GM04504 (cell line): ENCODE results near the gene SERPINB2.
"Not testable (repeated sequence)": the region's sequence is repeated elsewhere in the genome, so short reads cannot be mapped to it uniquely, and the experiment has no call there.

ENCODE experiments used
- DNase-seq: peaks from one replicate; pipeline ENCODE4 v3.0.0-alpha.2; 2012; ENCODE audit warnings: low read depth

Gene SERPINB2

GRCh38 chr18:63936932-63937393 lies 49.5 kb downstream of the SERPINB2 start:
- no peak for DNase-seq

GRCh38 chr18:63940008-63940407 lies 52.5 kb downstream of the SERPINB2 start:
- DNase-seq: no peak

GRCh38 chr18:63940543-63941050 lies 53.1 kb downstream of the SERPINB2 start:
- DNase-seq: not testable (repeated sequence)

DNA sequence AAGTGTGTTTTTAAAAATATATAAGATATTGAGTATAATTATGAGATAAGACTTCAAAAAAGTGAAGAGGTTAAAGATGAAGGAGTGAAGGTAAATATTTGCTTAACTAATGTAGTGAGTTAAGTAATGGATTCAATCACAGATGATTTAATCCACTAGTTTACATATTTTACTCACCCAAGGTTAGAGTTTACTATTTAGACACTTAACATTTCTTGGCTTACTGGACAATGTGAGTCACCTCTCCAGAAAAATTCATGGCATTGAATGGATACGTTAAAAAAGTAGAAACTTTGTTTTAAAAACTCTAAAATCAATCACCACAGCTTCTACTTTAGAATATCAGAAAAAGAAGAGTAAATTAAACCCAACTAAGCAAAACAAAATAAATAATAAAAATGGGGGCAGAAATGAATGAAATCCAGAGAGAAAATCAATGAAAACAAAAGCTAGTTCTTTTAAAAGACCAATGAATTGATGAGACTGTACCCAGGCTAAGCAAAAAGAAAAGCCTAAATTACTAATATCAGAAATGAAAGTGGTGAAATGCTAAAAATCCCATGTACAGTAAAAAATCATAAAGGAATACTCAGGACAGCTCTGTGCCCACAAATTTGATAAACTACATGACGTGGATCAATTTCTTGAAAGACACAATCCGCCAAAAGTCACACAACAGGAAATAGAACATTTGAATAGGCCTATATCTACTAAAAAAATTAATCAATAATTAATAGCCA lies 59.7 kb downstream of the SERPINB2 start:
- DNase-seq: no peak

DNA sequence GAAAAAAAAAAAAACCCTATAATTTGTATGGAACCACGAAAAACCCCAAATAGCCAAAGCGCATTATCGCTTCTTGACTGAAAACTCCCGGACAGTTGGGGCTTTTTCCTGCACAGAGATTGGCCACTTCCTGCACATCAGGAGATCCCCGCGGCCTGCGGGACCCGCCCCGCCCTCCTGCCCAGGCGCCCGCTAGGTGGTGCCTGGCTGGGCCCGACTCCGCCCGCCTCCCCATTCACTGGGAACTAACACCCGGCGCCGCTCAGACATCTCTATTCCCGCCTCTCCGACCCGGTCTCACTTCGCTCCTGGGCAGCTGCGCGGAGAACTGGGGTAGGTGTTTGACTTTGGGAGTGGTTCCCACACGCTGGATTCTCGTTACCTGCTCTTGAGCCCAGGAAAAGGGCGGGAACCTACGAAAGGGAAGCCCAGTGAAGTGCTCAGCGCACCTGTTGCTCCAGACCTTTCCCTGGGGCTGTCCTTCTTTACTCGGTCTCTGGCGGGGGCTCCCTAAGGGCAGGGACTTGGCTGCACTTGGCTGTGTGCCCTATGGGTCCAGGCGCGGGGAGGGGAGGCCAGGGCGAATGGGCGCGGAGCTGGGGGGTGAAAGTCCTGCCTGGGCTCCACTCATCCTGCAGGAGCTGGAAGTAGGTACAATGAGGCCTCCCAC lies 61.7 kb downstream of the SERPINB2 start, which contains the start of gene HMSD:
HMSD (plus strand) TSS at position 234 of the 670 bp plus-strand sequence. CDS start 4,155 bp downstream, outside the sequence.
- no peak for DNase-seq

DNA sequence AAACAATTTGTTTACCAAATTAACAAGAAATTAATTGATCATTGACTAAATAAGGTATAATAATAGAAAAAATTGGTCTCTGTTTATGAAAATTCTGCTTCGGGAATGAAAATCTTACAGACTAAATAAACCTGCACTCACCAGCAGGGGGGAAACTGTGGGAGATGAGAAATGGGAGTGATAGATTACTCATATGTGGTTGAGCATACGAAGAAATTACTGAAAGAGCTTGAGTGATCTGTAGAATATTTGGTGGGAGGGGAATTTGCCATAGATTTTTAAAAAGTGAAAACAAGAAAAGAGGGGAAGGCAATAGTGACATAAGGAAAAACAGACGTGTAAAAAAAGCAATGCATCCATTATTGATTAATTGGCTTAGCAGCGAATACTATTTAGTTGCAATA lies 63.8 kb downstream of the SERPINB2 start:
- no peak for DNase-seq
